H9 (cell line): ENCODE results near the gene ZNF385B. TPM values are rescaled to one million over a fixed set of nuclear protein-coding genes. Genes with fewer than 3 reads are reported as not detected.

Source experiments
- DNase-seq: peaks from one replicate; pipeline ENCODE4 v3.0.0-alpha.2; 2017
- H2AFZ ChIP-seq: one replicate; pipeline ENCODE4 v1.6.1; 2013; ENCODE audit warnings: mild to moderate bottlenecking, low read length, control low read depth, moderate library complexity
- H2AK5ac ChIP-seq: 2 replicates; pipeline ENCODE4 v1.6.1; 2013; ENCODE audit warnings: low read length, control low read depth, mixed read lengths; ENCODE audit not compliant: insufficient read length
- H2BK120ac ChIP-seq: one replicate; pipeline ENCODE4 v1.6.1; 2013; ENCODE audit warnings: low read depth, mild to moderate bottlenecking, low read length, control low read depth, inconsistent platforms; ENCODE audit not compliant: poor library complexity, severe bottlenecking
- H2BK12ac ChIP-seq: 2 replicates; pipeline ENCODE4 v1.6.1; 2013; ENCODE audit warnings: low read length, control low read depth, mixed read lengths, low read depth; ENCODE audit not compliant: insufficient read length
- H2BK15ac ChIP-seq: 2 replicates; pipeline ENCODE4 v1.6.1; 2013; ENCODE audit warnings: low read depth, low read length, control low read depth
- H2BK20ac ChIP-seq: one replicate; pipeline ENCODE4 v1.6.1; 2013; ENCODE audit warnings: low read depth, mild to moderate bottlenecking, low read length, control low read depth, inconsistent platforms; ENCODE audit not compliant: poor library complexity, severe bottlenecking
- H2BK5ac ChIP-seq: 2 replicates; pipeline ENCODE4 v1.6.1; 2013; ENCODE audit warnings: low read length, control low read depth, mixed read lengths; ENCODE audit not compliant: insufficient read length
- H3K14ac ChIP-seq: 2 replicates; pipeline ENCODE4 v1.6.1; 2013; ENCODE audit warnings: low read length, control low read depth; ENCODE audit not compliant: insufficient read depth
- H3K18ac ChIP-seq: 2 replicates; pipeline ENCODE4 v1.6.1; 2013; ENCODE audit warnings: low read depth, mild to moderate bottlenecking, mixed read lengths, low read length, control low read depth; ENCODE audit not compliant: insufficient read length
- H3K23ac ChIP-seq: 2 replicates; pipeline ENCODE4 v1.6.1; 2013; ENCODE audit warnings: low read length, control low read depth, mixed read lengths, low read depth; ENCODE audit not compliant: insufficient read length
- H3K23me2 ChIP-seq: 2 replicates; pipeline ENCODE4 v1.6.1; 2013; ENCODE audit warnings: low read depth, mild to moderate bottlenecking, mixed read lengths, low read length, control low read depth; ENCODE audit not compliant: insufficient read length, poor library complexity, severe bottlenecking
- H3K27ac ChIP-seq: 2 replicates; pipeline ENCODE4 v1.5.1; 2013; ENCODE audit warnings: low read length, control low read depth, mixed read lengths, low read depth; ENCODE audit not compliant: insufficient read length
- H3K27me3 ChIP-seq: 2 replicates; pipeline ENCODE4 v1.6.1; 2013; ENCODE audit warnings: low read length, control low read depth, inconsistent platforms; ENCODE audit not compliant: insufficient read depth
- H3K4ac ChIP-seq: 2 replicates; pipeline ENCODE4 v1.6.1; 2013; ENCODE audit warnings: low read depth, mild to moderate bottlenecking, control low read depth, inconsistent platforms, low read length, moderate library complexity
- H3K4me1 ChIP-seq: 2 replicates; pipeline ENCODE4 v1.6.1; 2013; ENCODE audit warnings: low read length, control low read depth, inconsistent platforms; ENCODE audit not compliant: insufficient read depth
- H3K4me2 ChIP-seq: 2 replicates; pipeline ENCODE4 v1.6.1; 2013; ENCODE audit warnings: low read length, control low read depth, mixed read lengths; ENCODE audit not compliant: insufficient read length, insufficient read depth
- H3K56ac ChIP-seq: 2 replicates; pipeline ENCODE4 v1.6.1; 2013; ENCODE audit warnings: low read depth, mild to moderate bottlenecking, mixed read lengths, low read length, control low read depth; ENCODE audit not compliant: insufficient read length
- H3K79me1 ChIP-seq: 2 replicates; pipeline ENCODE4 v1.6.1; 2013; ENCODE audit warnings: low read depth, mild to moderate bottlenecking, moderate library complexity, low read length, control low read depth, inconsistent platforms; ENCODE audit not compliant: insufficient read depth, poor library complexity, severe bottlenecking
- H3K79me2 ChIP-seq: 2 replicates; pipeline ENCODE4 v1.6.1; 2013; ENCODE audit warnings: low read length, control low read depth, inconsistent platforms; ENCODE audit not compliant: insufficient read depth
- H3K9ac ChIP-seq: 2 replicates; pipeline ENCODE4 v1.6.1; 2013; ENCODE audit warnings: low read length, control low read depth, mixed read lengths; ENCODE audit not compliant: insufficient read length; ENCODE audit errors: extremely low read depth
- H3K9me3 ChIP-seq: one replicate; pipeline ENCODE4 v1.6.1; 2013; ENCODE audit warnings: low read depth, low read length, inconsistent platforms; ENCODE audit not compliant: control insufficient read depth
- H3T11ph ChIP-seq: one replicate; pipeline ENCODE4 v1.6.1; 2013; ENCODE audit warnings: mild to moderate bottlenecking, low read length, control low read depth, inconsistent platforms
- H4K20me1 ChIP-seq: one replicate; pipeline ENCODE4 v1.6.1; 2013; ENCODE audit not compliant: control insufficient read depth, insufficient read length, insufficient read depth
- H4K5ac ChIP-seq: 2 replicates; pipeline ENCODE4 v1.6.1; 2013; ENCODE audit warnings: low read depth, mild to moderate bottlenecking, mixed read lengths, low read length, control low read depth; ENCODE audit not compliant: insufficient read length
- H4K8ac ChIP-seq: replicated peaks from 2 replicates; pipeline ENCODE4 v1.6.1; 2013; ENCODE audit warnings: low read length, control low read depth, mixed read lengths, low read depth; ENCODE audit not compliant: insufficient read length
- H4K91ac ChIP-seq: 2 replicates; pipeline ENCODE4 v1.6.1; 2013; ENCODE audit warnings: low read depth, mild to moderate bottlenecking, moderate library complexity, mixed read lengths, low read length, control low read depth; ENCODE audit not compliant: insufficient read length
- H3K27ac Mint-ChIP-seq, 3 experiments: 2 replicates in 2 of 3; 3 replicates in 1 of 3; pipeline ENCODE4 v1.8.0; 2020 to 2021; ENCODE audit warnings: mixed read lengths in 3 of 3, mild to moderate bottlenecking in 1 of 3, moderate library complexity in 1 of 3
- H3K27me3 Mint-ChIP-seq: 2 replicates; pipeline ENCODE4 v1.8.0; 2021; ENCODE audit warnings: low read depth, mild to moderate bottlenecking, moderate library complexity, mixed read lengths
- H3K36me3 Mint-ChIP-seq, 3 experiments: 2 replicates in 2 of 3; 3 replicates in 1 of 3; pipeline ENCODE4 v1.8.0; 2020 to 2021; ENCODE audit warnings: low read depth in 3 of 3, mixed read lengths in 3 of 3; ENCODE audit not compliant: insufficient read depth in 1 of 3
- H3K4me1 Mint-ChIP-seq, 2 experiments: 2 replicates each; pipeline ENCODE4 v1.8.0; 2020; ENCODE audit warnings: mixed read lengths in 2 of 2
- H3K4me3 Mint-ChIP-seq, 2 experiments: 2 replicates in 1 of 2; 3 replicates in 1 of 2; pipeline ENCODE4 v1.8.0; 2020 to 2021; ENCODE audit warnings: mild to moderate bottlenecking in 2 of 2, mixed read lengths in 2 of 2, moderate library complexity in 1 of 2
- H3K9me3 Mint-ChIP-seq, 2 experiments: 2 replicates in 1 of 2; 3 replicates in 1 of 2; pipeline ENCODE4 v1.8.0; 2020; ENCODE audit warnings: mild to moderate bottlenecking in 2 of 2, mixed read lengths in 2 of 2, moderate library complexity in 1 of 2
- WGBS: extraction: QIAGEN DNeasy Blood & Tissue Kit; methylation state at CpG from one replicate; pipeline ENCODE4 v1.1.7; 2013; ENCODE audit warnings: missing lambda C conversion rate, low lambda C conversion rate, mixed read lengths; ENCODE audit not compliant: insufficient read length; ENCODE audit errors: extremely low coverage; 5-methylcytosine and 5-hydroxymethylcytosine counted together
- total RNA-seq: library from RNA; stranded (reverse); gene quantifications from 2 replicates; pipeline ENCODE4 v1.2.1, GENCODE V29; 2021
- TF ChIP-seq, protein P1 (sequence below): fragments of 200-600 bp; sonication (generic); conservative IDR thresholded peaks from 3 replicates; pipeline ENCODE4 v1.8.0; 2021; ENCODE audit warnings: antibody characterized with exemption, mild to moderate bottlenecking

ZNF385B gene
- total RNA-seq, 1 experiment from 2014 or later: 2.1 TPM

DNA sequence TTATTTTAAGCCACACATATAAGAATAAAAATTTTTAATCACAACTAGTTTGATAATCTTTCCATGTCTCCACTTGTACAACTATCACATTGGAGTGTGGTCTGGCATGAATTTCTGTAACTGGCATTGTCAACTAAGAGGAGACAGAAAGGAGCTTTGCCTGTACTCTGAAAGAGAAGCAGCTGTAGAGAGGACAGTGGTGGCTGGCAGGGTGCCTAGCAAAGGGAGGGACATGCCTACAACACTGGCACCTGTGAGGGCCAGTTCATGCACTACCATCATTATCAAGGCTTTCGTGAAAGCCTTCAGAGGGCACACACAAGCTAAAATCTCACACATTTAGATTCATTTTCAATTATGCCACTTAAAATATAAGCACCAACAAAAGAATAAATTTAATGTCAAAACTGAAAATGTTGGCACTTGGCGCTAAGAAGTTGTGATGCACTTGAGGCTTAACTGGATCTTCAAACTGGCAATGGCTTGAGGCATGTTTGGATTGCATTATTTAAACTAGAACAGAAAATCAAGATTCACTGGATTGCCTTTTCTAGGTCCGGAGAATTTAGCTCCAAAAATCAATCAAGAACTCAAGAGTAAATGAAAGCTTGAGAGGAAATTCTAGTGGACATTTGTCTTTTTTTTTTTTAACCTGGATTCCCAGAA, 238.6 kb downstream of the ZNF385B start:
- Histone ChIP-seq H3K23me2 (no peaks in the 10 kb centered on the region), H3K79me1 (no peaks in the 10 kb centered on the region), H3K4me1 (no peaks in the 10 kb centered on the region), H3K14ac (no peak overlapping the region), H3K56ac (no peak overlapping the region), H3K27me3 (no peaks in the 10 kb centered on the region), H4K91ac (no peak overlapping the region), H2AK5ac (no peak overlapping the region), H3K4me2 (no peak overlapping the region), H2BK12ac (no peak overlapping the region), H3K9me3 (no peaks in the 10 kb centered on the region), H3K27ac (no peak overlapping the region), H3K23ac (no peak overlapping the region), H2BK120ac (no peak overlapping the region), H3K4ac (no peak overlapping the region), H2BK15ac (no peak overlapping the region), H4K20me1 (no peaks in the 10 kb centered on the region), H2BK5ac (no peak overlapping the region), H3T11ph (no peak overlapping the region), H3K18ac (no peak overlapping the region), H4K8ac (no peak overlapping the region), H2AFZ (no peak overlapping the region), H3K79me2 (no peaks in the 10 kb centered on the region; the same call in 1 of the 2 replicates), H3K9ac (no peak overlapping the region), H4K5ac (no peak overlapping the region), H2BK20ac (no peak overlapping the region)
- Mint-ChIP-seq H3K27ac (no peak overlapping the region), H3K9me3 (peaks cover 0 to 4% of the 10 kb centered on the region in 2 experiments; a peak in 2 of 5 replicates), H3K4me3 (no peak overlapping the region), H3K27me3 (no peaks in the 10 kb centered on the region), H3K36me3 (no peaks in the 10 kb centered on the region; a peak in 2 of 7 replicates), H3K4me1 (no peaks in the 10 kb centered on the region)
- WGBS: no CpG with 5 or more reads among the region's 3 CpGs
- TF ChIP-seq, protein P1, sequence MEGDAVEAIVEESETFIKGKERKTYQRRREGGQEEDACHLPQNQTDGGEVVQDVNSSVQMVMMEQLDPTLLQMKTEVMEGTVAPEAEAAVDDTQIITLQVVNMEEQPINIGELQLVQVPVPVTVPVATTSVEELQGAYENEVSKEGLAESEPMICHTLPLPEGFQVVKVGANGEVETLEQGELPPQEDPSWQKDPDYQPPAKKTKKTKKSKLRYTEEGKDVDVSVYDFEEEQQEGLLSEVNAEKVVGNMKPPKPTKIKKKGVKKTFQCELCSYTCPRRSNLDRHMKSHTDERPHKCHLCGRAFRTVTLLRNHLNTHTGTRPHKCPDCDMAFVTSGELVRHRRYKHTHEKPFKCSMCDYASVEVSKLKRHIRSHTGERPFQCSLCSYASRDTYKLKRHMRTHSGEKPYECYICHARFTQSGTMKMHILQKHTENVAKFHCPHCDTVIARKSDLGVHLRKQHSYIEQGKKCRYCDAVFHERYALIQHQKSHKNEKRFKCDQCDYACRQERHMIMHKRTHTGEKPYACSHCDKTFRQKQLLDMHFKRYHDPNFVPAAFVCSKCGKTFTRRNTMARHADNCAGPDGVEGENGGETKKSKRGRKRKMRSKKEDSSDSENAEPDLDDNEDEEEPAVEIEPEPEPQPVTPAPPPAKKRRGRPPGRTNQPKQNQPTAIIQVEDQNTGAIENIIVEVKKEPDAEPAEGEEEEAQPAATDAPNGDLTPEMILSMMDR: no peak
- DNase-seq: no peak
